Activated T-cell treated with anti-CD3 and anti-CD28 coated beads for 1 hour (primary cell): ENCODE measurements around the gene ABR.
"Not testable (repeated sequence)": the region's sequence is repeated elsewhere in the genome, so short reads cannot be mapped to it uniquely, and the experiment has no call there.

Experiments used
- DNase-seq: peaks from one replicate; pipeline ENCODE4 v3.0.0-alpha.2; 2020; ENCODE audit warnings: low read depth

The ABR gene

DNA sequence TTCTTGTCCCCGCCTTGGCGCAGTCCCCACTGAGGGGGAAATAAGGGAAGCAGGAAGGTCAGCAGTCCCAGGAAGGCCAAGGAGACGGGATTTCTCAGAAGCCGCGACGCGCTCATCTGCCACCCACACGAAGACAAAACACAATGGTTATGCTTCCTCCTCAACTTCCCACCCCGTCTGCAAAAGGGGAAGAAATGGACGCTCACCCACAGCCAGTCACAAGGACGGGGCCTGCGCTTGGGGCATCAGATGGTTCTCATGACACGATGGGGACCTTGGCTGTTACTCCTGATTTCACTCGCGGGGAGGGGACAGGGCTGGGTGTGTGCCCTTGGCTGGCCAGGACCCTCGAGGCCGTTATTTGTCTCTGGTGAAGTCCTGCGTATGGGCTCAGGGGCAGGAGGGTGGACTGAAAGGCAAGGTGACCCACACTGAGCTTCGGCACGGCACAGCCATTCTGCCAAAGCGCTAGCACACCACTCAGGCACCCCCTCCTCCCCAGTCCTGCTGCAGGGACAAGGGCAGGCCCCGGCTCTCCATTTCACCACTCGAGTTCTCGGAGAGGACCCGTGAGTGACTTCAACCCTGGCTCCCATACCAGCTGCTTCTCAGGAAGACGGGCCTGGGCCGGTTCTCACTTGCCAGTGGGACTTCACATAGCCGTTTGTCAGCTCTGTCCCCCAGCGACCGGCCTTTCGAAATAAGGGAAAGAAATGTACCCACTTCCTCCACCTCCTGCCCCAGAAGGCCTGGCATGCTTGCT is 84.5 kb downstream of the ABR start:
- DNase-seq = no peak

DNA sequence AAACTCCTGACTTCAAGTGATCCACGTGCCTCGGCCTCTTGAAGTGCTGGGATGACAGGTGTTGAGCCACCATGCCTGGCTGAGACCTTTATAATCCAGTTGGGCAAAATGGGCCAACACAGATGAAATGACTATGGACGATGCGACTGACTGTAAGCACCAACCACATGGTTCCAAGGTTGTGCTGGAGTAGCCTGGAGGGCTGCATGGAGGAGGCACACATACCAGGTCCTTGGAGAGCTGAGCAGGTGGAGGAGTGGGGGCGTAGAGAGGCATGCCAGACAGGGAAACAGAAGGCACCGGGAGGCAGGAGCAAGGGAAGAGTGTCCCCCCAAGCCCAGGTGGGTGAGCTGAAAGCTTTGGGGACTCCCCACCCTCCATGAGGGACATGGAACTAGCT is 85.2 kb downstream of the ABR start:
- DNase-seq = no peak

DNA sequence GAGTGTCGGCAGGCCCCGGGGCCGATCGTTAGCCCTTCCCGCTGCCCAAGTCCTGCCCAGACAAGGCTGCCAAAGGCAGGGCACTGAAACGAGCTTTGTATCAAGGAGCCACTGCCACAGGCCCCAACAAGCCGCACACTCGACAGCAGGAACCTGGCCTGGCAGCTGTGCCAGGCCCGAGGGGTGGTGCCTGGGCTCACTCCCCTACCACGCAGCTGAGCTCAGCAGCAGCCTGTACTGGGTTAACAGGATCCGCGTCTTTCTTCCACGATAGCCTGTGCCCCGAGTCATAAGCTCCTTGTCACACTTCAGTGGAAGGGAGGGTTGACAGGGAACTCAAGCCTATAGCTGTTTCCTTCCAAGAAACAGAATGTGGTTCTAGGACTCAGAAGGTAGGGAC is 87.9 kb downstream of the ABR start:
- no peak for DNase-seq

DNA sequence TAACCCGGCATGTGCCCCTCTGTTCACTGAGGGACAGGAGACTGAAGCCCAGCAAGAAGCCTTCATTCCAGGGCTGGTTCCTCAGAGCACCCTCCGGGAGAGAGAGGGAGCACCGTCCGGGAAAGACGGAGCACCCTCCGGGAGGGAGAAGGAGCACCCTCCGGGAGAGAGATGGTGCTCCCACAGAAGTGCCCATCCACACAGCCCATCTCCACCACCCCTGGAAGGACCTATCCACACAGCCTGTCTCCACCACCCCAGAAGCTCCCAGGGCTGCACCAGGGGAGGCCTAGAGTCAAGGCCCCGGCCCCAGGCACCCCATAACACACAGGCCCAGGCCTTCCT is 88.6 kb downstream of the ABR start:
- DNase-seq = no peak

DNA sequence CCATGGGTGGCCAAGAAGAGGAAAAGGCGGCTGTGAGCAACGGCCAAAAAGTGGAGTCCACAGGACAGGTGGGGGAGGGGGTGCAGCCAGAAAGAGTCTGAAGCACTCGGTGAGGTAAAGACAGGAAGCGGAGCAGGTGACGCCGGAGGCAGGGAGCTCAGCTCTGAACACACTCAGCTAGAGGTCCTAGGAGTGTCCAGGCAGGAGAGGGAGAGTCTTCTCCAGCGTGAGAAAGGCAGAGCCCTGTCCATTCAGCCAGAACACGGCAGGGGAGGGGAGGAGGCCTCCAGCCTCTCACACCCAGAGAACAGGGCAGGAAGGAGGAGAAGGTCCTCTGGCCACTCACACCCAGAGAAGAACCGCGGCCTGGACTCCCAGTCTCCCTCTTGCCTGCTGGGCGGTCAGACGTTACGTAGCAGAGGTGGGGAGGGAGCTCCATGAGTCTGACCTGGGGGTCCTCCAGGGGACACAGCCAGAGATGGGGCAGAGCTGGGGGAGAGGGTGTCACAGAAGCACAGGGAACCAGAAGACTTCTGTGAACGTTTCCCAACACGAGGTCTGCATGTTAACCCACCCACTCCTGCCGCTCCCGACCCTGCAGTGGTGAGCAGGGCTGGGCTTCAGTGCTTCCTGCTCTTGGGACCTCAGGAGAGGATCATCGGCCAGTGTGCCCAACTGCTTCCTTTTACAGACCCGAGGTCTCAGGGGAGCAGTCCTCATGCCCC is 89.2 kb downstream of the ABR start:
- no peak for DNase-seq

DNA sequence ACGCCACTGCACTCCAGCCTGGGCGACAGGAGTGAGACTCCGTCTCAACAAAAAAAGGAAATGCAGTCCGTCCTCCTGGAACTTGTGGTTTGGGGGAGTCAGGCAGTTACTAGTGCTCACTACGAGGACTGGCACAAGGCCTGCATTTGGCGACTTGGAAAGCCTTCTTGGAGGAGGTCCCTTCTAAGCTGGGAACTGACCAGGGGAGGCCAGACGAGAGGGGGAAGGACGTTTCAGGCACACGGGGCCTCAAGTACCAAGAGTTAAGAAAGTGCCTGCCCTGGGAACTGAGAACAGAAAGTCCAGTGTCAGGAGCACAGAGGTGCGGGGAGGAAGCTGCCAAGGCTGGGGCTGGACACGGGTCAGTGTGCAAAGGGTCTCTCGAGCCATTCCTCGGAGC is 89.9 kb downstream of the ABR start:
- no peak for DNase-seq

DNA sequence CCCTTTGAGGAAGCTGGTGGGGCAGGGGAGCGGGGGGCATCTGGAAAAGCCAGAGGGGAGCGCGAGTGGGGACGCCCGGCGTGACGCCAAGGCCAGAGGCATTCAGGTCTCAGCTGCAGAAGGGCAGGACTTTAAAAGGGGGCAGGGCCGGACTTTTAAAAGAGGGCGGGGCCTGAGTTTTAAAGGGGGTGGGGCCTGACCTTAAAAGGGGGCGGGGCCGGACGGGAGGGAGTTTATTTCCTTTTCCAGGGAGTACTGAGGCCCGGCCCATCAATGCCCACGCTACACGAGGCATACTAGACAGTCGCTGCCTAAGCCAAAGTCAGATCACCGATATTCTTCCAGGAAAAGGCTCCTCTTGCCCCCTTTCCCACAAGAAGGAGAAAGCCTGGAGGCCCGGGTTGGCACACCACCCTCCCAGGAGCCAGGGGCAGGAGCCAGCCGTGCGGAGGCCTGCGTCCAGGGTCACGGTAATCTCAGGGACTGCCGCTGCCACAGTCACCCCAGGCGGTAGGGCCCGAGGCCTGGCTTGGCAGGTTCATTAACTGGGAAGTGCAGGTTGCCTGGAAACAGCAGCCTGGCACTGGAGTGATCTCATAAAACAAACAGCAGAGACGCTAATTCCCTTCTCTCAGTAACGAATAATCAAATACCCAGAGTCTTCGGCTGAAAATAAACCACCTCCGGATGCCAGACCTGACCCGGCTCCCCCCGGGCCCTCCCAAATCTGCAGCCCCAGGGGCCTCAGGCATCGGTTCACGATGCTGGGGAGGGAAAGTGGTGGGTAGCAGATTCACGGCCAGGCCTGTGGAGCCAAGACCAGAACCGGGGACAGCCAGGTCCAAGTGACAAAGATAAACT is 92.2 kb downstream of the ABR start:
- no peak for DNase-seq

DNA sequence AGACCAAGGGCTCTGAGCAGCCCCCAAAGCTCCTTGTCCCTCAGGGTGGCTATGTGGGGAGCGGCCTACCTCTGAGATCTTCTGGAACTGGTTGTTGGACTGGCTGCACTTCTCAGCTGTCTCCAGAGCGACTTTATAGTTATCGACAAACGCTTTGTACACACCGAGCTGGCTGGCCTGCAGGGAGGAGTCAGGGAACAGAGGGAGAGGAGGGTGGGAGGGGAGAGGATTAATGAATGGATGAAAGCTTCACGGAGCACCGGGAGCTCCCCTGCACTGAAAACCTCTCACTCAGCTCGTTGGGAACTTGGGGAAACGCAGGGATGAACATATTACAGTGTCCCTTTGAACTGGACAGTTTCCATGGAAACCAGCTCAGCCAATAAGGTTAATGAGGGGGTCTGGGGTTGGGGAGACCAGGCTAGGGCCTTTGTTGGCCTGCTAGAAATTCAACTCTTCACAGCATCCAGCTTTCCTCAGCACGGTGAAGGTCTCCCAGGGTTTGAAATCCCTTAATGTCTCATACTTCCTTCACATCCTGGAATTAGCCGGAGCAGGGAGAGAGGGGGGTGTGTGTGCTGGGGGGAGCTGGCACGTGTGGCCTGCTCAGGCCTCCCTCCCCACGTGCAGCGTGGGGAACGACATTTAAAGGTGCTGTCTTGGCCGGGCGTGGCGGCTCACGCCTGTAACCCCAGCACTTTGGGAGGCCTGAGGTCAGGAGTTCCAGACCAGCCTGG is 96.2 kb downstream of the ABR start:
- no peak for DNase-seq

DNA sequence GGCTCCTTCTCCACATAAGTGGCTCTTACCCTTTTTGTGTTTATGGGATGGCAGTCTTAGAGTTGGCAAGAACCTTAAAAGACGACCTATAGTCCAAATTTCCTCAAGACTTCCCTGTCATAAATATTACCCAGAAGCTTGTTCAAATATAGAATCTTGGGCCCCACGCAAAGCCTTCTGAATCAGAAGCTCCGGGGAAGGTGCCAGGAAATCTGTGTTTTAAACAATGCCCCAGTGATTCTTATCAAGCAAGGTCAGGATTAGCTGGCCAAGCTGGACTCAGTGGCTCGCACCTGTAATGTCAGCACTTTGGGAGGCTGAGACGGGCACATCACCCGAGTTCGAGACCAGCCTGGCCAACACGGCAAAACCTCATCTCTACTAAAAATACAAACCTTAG is 97.2 kb downstream of the ABR start:
- DNase-seq = no peak

DNA sequence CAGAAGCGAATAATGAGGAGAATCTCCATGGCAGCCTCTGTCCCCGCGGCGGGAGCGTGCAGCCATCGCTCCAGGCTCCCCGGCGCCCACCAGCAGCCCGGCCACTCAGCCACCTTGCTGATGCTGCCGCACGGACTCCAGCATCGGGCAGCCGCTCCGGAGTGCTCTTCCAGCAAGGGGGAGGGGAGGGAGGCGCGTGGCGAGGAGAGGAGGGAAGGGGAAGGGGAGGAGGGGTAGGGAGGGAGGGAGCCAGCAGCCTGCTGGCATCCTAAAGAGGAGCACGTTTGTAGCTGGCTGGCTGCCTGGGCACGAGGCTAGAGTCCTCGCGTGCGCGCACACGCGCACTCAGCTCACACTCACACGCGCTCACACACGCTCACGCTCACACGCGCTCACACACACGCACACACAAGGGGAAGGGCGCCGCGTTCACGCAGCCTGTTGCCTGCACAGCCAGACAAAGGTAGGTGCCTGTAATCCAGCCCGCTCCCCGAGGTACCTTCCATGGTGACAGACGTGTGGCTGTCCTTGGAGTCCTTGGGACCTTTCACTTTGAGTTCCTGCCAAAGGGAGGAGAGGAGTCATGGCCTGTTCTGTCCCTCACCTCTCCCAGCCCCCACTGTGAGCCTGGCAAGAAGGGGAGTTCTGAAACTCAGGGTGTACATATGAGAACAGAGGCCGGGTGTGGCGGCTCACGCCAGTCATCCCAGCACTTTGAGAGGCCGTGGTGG is 100.8 kb downstream of the ABR start:
- DNase-seq = no peak

DNA sequence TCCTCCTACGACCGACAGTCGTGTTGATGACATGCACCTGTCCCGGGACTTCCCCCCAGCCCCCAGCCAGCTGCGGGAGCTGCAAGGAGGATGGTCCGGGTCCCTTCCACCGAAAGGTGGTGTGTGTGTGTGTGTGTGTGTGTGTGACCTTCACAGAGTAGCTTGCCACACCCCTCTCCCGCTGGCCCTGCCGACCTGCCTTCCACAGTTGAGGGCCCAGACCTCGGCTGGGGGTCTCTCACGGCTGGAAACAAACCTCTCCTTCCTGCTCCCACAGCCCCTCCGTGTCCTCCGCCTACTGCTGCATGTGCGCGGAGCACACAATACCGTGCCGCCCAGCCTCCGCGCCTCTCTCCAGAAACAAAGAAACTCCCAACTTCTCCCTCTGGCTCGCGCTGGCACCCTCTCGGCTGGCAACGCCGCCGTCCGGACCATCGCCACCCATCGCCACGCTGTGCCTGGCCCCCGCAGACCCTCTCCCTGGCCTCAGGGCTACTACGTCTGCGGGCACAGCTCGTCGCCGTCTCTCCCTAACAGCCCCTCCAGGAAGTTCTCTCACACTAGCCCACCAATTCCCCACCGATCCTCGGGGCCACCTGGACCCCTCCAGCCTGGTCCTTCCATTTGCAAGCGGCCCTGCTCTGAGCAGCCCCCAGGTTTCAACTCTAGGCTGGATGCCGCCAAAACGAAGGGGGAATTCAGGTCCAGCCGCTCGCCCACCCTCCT is 101.6 kb downstream of the ABR start:
- DNase-seq = no peak

DNA sequence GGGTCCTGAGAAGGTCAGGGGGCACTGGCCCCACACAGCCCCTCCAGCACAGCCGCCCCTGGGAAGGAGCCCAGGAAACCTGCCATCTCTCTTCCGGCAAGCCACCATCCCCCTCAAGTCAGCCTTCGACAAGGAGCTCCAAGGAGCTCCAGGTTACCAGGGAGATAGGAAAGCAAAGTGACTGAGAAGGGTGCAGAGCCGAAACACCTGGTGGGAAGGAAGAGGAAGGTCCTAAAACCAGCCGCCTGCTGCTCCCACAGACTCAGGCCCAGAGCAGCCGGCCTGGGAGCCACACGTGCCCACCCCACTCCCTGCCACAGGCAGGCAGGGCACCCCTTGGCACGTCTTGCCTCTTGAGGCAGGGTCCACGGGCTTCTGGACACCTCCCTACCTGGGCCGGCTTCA is 102.2 kb downstream of the ABR start:
- no peak for DNase-seq

DNA sequence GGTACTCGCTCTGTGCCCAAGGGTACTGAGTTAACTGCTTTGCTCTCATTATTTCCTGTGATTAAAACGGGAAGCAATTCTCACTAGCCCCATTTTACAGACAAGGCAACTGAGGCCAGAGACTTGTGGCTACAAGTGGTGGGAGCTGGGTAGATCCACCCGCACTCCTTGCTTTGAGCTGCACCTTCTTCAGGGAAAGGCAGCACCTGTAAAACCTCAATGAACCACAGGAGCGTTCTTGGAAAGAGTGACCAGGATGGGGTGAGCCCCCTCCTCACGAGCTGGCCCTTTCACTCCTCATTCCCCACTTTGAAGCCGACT is 102.8 kb downstream of the ABR start:
- DNase-seq = no peak

DNA sequence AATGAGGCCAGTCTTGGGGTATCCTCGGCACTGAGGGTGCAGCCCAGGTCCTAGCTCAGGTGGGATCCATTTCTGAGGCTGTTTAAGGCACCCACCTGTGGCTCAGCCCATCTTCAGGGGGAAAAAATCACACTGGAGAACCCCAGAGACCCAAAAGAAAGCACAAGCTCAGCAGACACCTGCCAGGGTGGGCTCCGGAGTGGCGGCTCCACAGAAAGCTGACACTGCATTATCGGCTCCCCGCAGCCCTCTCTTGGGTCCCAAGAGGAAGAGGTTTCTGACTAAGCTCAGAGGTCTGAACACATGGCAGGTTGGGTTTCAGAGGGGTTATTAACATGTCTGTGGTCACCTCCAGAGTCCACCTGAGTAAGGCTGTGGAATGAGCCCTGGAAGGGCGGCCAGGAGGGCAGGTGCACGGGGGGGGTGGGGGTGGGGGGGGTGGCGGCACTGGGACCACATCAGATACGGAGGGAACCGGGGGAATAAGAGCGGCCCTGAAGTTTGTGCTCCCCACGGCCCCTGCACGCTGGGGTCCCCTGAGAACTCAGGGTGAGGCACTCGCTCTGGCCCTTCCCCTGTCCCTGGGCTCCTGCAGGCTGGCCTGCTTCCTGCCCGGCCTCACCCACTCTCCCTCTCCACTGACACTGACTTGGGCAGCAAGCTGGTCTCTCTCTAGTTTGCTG is 103.3 kb downstream of the ABR start:
- DNase-seq = no peak

DNA sequence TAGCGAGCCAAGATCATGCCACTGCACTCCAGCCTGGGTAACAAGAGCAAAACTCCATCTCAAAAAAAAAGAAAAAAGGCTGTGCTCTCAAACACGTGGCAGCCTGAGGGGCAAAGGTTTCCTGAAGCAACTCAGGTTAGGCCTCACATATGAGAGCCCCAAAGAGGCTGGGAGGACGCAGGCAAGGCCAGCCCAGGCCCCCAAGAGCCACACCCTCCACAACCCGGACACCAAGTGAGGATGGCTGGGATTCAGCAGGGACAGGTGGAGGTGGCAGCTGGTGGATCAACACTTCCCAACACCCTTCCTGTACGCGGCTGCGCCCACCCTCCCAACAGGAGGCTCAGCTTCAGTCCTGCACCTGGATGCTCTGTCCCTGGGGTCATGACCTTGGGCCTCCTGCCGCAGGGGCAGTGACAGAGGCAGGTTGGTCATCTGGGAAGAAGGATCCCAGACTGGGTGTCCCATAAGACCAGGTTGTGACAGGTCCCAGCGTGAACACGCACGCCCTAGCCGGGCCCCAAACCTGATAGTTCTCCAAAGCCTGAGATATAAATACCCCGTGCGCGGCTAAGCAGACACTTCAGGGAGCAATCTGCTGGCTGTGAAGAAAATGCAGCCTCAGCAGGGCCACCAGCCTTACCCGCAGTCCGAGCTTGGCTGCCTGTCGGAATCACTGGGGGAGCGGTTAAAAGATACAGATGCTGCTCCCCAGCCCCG is 104.7 kb downstream of the ABR start:
- DNase-seq = no peak

DNA sequence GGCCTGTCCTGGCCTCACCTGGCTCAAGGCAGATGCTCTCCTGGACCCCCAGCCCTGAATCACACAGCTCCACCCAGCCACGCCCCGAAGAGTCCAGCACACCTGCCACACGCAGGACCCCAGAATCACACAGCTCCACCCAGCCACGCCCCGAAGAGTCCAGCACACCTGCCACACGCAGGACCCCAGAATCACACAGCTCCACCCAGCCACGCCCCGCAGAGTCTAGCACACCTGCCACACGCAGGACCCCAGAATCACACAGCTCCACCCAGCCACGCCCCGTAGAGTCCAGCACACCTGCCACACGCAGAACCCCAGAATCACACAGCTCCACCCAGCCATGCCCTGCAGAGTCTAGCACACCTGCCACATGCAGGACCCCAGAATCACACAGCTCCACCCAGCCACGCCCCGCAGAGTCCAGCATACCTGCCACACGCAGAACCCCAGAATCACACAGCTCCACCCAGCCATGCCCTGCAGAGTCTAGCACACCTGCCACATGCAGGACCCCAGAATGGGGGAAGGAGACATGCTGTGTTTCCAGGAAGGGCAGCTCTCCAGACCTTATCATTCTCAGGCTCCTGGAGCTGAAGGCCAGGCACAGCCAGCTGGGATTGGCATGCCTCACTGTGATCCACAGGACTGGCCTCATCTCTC is 105.7 kb downstream of the ABR start:
- DNase-seq = not testable (repeated sequence)

DNA sequence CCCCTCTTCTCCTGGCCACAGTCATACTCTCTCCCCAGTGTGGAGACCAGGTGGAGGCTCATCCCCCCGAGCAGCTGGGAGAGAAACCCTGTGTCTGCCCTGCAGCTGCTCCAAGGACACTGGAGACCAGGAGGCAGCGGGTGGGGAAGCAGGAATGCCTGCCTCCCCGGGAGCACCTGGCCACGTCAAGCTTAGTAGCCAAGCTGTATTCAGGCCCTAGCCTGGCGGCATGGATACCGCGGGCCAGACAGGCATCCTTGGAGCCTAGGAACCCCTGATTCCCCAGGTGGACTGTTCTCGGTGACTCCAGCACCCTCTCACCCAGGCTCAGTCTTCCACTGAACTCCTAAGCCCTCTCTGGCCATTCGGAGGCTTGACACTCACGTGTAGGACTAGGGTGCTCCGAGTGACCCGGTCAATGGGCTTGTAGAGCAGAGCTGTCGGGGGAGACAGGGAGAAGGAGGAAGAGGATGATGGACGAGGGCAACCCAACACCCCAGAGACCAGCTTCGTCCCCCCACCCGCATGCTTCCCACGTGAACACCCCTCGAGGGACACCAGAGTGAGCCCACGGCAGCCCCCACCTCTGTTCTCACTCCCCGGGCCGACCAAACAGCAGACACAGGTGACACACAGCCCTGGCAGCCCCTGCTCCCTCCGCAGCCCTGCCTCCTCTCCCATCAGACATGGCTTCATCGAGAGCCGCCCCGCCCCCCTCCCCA is 106.4 kb downstream of the ABR start:
- DNase-seq = no peak

DNA sequence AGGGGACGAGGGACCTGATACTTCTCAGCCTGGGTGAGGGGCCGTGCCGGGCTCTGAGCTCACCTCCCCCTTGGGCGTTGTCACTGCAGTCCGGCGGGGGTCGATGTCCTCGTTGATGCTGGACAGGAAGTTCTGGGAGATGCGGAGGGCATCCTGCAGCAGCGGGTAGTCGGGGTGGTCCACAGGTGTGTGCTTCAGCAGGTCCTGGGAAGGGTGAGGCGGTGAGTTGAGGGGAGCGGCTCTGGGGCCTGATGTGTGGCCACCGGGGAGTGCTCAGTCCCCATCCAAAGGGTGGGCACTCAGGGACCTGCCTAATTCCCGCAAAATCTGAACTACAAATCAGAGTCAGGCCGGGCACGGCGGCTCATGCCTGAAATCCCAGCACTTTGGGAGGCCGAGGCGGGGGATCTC is 107.2 kb downstream of the ABR start:
- no peak for DNase-seq
